Ascending aorta (tissue), 2 donors: ENCODE measurements around the gene DNAJB8. TPM values are rescaled to one million over a fixed set of nuclear protein-coding genes. Genes with fewer than 3 reads are reported as not detected.

ENCODE experiments used
- DNase-seq, 2 donors: peaks; one replicate each; pipeline ENCODE4 v3.0.0-alpha.2; 2019; ENCODE audit warnings: low spot score in 2 of 2
- H3K27ac ChIP-seq, 2 donors: fragments of 200-600 bp; sonication (generic); one replicate each; pipeline ENCODE4 v1.5.1; 2016 to 2017; ENCODE audit warnings: mild to moderate bottlenecking in 1 of 2
- H3K27me3 ChIP-seq: fragments of 200-600 bp; sonication (generic); one replicate; pipeline ENCODE4 v1.5.1; 2017
- H3K36me3 ChIP-seq, 2 donors: fragments of 200-600 bp; sonication (generic); one replicate each; pipeline ENCODE4 v1.5.1; 2016
- H3K4me1 ChIP-seq, 2 donors: fragments of 200-600 bp; sonication (generic); one replicate each; pipeline ENCODE4 v1.5.1; 2016 to 2017; ENCODE audit warnings: mild to moderate bottlenecking in 1 of 2
- H3K4me3 ChIP-seq, 2 donors: fragments of 200-600 bp; sonication (generic); one replicate each; pipeline ENCODE4 v1.5.1; 2016 to 2017; ENCODE audit warnings: mild to moderate bottlenecking in 1 of 2
- H3K9me3 ChIP-seq, 2 donors: fragments of 200-600 bp; sonication (generic); one replicate each; pipeline ENCODE4 v1.5.1; 2016
- intact Hi-C: fragments of 100-400 bp; cut with DNase I; formaldehyde crosslinking; loops from one replicate; pipeline ENCODE4 v1.15.1; 2023
- total RNA-seq: library from RNA; depleted of rRNA; stranded (reverse); fragments of >200 nt; gene quantifications from one replicate; pipeline ENCODE4 v1.1.0, GENCODE V29; 2016
- TF ChIP-seq, protein P1 (sequence below), 3 experiments: fragments of 200-600 bp in 2 of 3; fragments of 450-650 bp in 1 of 3; sonication (generic) in 2 of 3; IDR thresholded peaks; one replicate each; pipeline ENCODE4 v1.5.1; 2016 to 2019; ENCODE audit warnings: antibody characterized with exemption in 3 of 3, mild to moderate bottlenecking in 1 of 3, moderate library complexity in 1 of 3

DNAJB8 gene
- total RNA-seq, 1 donor from 2014 or later: not detected

DNA sequence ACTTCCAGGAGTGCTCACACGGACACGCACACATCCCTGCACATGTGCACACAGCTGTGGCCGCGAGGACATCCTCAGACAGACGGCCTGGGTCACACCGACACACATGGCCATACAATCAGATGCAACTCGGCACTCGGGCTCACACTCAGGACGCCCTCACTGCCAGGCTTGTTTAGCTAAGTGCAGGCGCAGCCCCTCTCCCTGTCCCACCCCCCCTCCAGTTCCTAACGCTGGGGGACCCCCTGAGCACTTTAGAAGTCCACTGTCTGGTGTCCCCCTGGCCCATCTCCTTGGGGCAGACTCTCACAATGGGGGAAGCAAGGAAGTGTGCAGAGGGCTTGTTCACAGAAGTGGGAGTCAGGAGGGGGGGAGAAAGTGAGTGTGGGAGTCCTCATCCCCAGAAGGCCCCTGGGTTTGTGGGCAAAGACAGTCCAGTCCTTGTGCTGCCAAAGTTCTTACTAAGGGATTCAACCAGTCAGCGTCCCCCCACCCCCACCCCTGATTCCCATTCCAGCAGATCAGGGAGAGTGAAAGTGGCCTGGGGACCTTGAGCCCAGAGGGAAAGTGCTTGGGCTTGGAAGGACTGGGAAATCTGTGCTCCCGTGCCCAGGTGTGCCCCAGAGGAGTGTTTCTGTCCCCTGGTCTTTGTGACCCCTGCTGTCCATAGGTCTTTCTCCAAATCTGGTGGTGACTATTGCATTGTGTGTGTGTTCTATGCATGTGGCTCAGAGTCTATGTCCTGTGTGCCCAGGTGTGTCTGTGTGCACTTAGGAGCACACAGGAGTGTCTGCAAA is 27.1 kb upstream of the DNAJB8 start:
- intact Hi-C loops: loop anchor here (10.0 kb wide), 1 partner anchor 419 kb away; no protein-coding TSS in a partner anchor
- TF ChIP-seq, protein P1, sequence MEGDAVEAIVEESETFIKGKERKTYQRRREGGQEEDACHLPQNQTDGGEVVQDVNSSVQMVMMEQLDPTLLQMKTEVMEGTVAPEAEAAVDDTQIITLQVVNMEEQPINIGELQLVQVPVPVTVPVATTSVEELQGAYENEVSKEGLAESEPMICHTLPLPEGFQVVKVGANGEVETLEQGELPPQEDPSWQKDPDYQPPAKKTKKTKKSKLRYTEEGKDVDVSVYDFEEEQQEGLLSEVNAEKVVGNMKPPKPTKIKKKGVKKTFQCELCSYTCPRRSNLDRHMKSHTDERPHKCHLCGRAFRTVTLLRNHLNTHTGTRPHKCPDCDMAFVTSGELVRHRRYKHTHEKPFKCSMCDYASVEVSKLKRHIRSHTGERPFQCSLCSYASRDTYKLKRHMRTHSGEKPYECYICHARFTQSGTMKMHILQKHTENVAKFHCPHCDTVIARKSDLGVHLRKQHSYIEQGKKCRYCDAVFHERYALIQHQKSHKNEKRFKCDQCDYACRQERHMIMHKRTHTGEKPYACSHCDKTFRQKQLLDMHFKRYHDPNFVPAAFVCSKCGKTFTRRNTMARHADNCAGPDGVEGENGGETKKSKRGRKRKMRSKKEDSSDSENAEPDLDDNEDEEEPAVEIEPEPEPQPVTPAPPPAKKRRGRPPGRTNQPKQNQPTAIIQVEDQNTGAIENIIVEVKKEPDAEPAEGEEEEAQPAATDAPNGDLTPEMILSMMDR (IDR thresholded peaks at IDR 0.05): no peak
- Histone ChIP-seq H3K4me3 (no peak overlapping the region), H3K27ac (no peak overlapping the region), H3K9me3 (no peaks in the 10 kb centered on the region), H3K4me1 (peaks cover 21 to 26% of the 10 kb centered on the region in 2 donors), H3K27me3 (peaks cover 50% of the 10 kb centered on the region), H3K36me3 (no peaks in the 10 kb centered on the region)
- peak in 1 of 2 donors; percentile 59 for DNase-seq

GRCh38 chr3:128492671-128493569 is 26.2 kb upstream of the DNAJB8 start, which contains the start of gene GATA2:
GATA2 (minus strand) TSS chr3:128493201; CDS start chr3:128487031, 6,170 bp downstream.
- Histone ChIP-seq H3K4me3 (peak within 1 kb of the TSS in 1 of 2 donors; percentile 15), H3K27me3 (peaks cover 59% of the 10 kb centered on the region), H3K27ac (no peak within 1 kb of the TSS), H3K4me1 (peaks cover 28 to 34% of the 10 kb centered on the region in 2 donors), H3K36me3 (no peaks in the 10 kb centered on the region), H3K9me3 (no peaks in the 10 kb centered on the region)
- DNase-seq: peak in 1 of 2 donors; percentile 54
- intact Hi-C loops: loop anchor here (10.0 kb wide), 1 partner anchor 418 kb away; no protein-coding TSS in a partner anchor
- TF ChIP-seq, protein P1 (IDR thresholded peaks at IDR 0.05): no peak

GRCh38 chr3:128491941-128492670 is 25.4 kb upstream of the DNAJB8 start:
- Histone ChIP-seq H3K4me1 (peaks cover 26 to 39% of the 10 kb centered on the region in 2 donors), H3K27me3 (peaks cover 60% of the 10 kb centered on the region), H3K4me3 (peak overlapping the region in 1 of 2 donors; percentile 15), H3K36me3 (no peaks in the 10 kb centered on the region), H3K27ac (no peak overlapping the region), H3K9me3 (no peaks in the 10 kb centered on the region)
- peak in 1 of 2 donors; percentile 41 for DNase-seq
- TF ChIP-seq, protein P1 (IDR thresholded peaks at IDR 0.05): no peak
- intact Hi-C loops: loop anchor here (10.0 kb wide), 1 partner anchor 417 kb away; no protein-coding TSS in a partner anchor

- no peak overlapping the region for H3K4me3 ChIP-seq
- no peak overlapping the region for H3K27ac ChIP-seq
- peaks cover 57% of the 10 kb centered on the region for H3K27me3 ChIP-seq
- H3K9me3 ChIP-seq: no peaks in the 10 kb centered on the region
- H3K36me3 ChIP-seq: no peaks in the 10 kb centered on the region
- H3K4me1 ChIP-seq: peaks cover 23 to 43% of the 10 kb centered on the region in 2 donors
- intact Hi-C loops: loop anchor here (10.0 kb wide), 1 partner anchor 417 kb away; no protein-coding TSS in a partner anchor
- DNase-seq: peak in 1 of 2 donors; percentile 58
- TF ChIP-seq, protein P1 (IDR thresholded peaks at IDR 0.05): no peak
Observed at GRCh38 chr3:128491691-128491940, 24.9 kb upstream of the DNAJB8 start.
